Measurements from ENCODE around the gene PRODH.
"Not testable (repeated sequence)": the region's sequence is repeated elsewhere in the genome, so short reads cannot be mapped to it uniquely, and the experiment has no call there.

PRODH gene

DNA sequence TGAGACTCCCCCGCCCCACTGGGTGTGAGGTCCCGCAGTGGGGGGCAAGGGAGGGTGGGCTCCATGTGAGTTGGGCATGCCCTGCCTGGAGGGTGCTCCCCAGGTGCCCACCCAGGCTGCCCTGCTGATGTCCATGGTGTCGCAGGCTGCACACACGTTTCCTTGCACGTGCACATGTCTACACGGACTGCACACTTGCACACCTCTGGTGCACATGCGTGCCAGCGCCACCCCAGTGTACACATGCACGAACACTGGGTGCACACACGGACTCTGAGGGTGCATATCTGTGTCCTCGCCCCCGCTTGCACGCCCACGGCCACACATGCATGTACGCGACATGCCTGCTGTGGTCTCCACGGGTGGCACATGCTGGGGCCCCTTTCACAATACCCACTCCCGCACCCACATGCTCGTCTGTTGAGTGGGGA, 35.2 kb upstream of the PRODH start:
- DNase-seq (ENCODE audit: low spot score) = no peak
- TF ChIP-seq, protein P1, sequence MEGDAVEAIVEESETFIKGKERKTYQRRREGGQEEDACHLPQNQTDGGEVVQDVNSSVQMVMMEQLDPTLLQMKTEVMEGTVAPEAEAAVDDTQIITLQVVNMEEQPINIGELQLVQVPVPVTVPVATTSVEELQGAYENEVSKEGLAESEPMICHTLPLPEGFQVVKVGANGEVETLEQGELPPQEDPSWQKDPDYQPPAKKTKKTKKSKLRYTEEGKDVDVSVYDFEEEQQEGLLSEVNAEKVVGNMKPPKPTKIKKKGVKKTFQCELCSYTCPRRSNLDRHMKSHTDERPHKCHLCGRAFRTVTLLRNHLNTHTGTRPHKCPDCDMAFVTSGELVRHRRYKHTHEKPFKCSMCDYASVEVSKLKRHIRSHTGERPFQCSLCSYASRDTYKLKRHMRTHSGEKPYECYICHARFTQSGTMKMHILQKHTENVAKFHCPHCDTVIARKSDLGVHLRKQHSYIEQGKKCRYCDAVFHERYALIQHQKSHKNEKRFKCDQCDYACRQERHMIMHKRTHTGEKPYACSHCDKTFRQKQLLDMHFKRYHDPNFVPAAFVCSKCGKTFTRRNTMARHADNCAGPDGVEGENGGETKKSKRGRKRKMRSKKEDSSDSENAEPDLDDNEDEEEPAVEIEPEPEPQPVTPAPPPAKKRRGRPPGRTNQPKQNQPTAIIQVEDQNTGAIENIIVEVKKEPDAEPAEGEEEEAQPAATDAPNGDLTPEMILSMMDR (IDR thresholded peaks at IDR 0.05; ENCODE audit: extremely low read depth, insufficient read depth, missing control alignments) = no peak
- in situ Hi-C loops (cut with MboI; ENCODE audit: low pct_unique_long_range_greater_than_20kb, low sequenced_read_pairs, unreplicated experiment) = no loop called here

DNA sequence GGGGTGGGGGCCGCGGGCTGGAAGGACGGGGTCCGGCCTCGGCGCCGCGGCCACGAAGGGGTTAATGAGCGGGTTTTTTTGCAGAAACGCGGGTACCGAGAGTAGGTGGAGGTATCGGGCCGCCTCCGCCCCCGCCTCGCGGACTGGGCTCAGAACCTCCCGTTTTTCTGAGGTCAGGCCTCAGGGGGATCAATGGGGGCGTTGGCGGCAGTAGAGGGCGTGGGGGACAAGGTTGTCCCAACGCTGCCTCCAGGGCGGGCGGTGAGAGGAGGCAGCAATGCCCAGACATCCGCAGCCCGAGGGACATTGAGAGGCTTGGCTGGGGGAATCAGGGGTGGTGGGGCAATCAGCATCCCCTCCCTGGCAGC, 34.8 kb upstream of the PRODH start:
- DNase-seq (ENCODE audit: low spot score) = no peak
- in situ Hi-C loops (cut with MboI; ENCODE audit: low pct_unique_long_range_greater_than_20kb, low sequenced_read_pairs, unreplicated experiment) = no loop called here
- TF ChIP-seq, protein P1 (IDR thresholded peaks at IDR 0.05; ENCODE audit: extremely low read depth, insufficient read depth, missing control alignments) = no peak

DNA sequence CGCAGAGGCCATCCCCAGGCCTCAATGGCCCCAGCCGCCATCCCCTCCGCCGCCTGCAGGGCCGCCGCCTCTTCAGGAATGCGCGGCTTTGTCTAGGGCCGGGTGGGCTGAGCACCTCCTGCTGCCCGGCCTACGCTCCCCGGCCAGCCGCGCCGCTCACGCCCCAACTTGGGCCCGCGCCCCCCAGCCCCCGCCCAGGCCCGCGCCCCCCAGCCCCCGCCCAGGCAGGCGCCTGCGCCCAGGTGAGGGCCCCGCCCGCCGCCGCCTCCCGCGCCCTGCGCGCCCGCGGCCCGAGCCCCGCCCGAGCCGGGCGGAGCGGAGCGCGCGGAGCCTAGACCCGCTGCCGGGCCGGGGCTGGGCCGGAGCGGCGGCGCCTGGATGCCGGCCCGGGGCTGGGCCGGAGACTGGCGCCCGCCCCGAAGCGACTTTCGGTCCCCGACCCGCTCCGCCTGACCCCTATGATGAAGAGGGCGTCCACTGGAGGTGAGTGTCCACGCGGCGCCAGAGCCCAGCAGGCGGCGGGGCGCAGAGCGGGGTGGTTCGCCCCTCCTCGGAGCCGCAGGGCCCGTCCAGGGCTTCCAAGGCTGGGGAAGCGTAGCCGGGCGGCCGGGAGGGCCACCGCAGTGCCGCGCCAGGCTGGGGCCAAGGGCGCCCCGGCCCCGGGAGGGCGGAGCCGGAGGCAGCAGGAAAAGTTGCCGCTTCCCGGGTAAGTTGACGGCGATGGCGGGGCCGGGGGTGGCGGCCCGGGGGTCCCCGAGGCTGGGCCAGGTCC, 34.3 kb upstream of the PRODH start:
- TF ChIP-seq, protein P1 (IDR thresholded peaks at IDR 0.05; ENCODE audit: extremely low read depth, insufficient read depth, missing control alignments) = no peak
- no peak for DNase-seq (ENCODE audit: low spot score)
- in situ Hi-C loops (cut with MboI; ENCODE audit: low pct_unique_long_range_greater_than_20kb, low sequenced_read_pairs, unreplicated experiment) = no loop called here

DNA sequence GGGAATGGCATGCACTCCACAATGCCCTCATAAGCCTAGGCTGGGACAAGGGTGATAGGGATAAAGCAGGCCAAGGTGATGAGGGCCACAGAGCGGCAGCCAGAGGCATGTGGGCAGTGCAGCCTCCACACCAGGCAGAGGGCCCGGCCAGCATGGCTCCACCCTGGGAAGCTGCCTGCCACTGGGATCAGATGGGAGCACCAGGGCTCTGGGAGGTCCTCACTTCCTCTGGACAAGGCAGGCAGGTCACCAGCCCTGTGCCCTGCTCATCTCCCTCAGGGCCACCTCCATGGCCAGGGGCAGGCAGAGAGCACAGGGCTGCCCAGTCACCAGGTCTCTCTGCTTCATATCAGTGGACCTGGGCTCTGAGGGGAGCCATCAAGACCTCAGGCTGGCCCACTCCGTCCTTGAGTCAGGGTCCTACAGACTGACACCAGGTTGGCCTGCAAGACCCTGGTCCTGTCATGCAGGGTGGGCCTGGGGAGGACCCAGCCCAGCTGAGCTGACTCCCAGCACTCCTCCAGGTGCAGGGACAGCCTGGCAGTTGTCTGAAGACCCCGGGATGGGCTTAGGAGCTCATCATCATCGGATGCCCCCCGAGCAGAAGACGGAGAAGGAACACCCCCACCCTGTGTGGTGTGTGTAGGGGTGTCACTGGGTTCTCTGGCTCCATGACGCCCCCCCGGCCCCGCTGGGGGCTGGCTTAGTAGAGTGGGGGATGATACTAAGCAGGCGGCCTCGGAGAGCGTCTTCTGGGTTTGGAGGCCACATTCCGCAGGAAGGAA, 33.3 kb upstream of the PRODH start:
- in situ Hi-C loops (cut with MboI; ENCODE audit: low pct_unique_long_range_greater_than_20kb, low sequenced_read_pairs, unreplicated experiment); DNase-seq (ENCODE audit: low spot score): not testable (repeated sequence)

DNA sequence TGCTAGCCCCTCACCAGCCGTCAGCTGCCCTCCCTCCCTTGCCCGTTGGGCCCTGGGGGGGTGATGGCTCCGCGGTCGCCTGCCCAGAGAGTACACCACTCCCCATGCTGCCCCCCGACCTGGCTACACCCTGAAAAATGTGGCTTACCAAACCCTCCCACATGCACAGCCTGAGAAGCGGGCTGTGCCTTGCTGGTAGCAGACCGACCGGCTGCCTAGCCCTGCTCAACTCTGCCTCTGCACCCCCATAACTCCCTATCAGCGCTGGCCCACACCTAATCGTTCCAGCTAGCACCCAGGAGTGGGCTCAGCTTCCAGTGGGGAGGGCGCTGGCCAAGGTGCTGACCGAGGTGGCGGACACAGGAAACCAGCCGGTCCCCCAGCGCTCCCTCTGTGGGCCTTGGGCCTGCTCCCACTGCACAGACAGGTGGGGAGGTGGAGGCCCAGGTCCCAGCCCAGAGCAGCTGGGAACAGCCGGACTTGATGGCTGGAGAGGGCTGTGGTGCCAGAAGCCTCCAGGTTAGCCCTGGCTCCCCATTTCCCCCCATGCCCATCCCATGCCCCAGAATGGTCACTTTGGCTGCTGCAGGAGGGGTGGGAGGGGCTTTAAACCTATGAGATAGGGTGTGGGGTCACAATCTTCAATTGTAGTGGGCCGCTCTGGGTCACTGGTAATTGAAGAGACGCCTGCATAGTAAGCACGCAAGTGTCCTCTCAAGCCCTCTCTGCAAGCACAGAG, 32.1 kb upstream of the PRODH start:
- TF ChIP-seq, protein P1 (IDR thresholded peaks at IDR 0.05; ENCODE audit: extremely low read depth, insufficient read depth, missing control alignments) = no peak
- in situ Hi-C loops (cut with MboI; ENCODE audit: low pct_unique_long_range_greater_than_20kb, low sequenced_read_pairs, unreplicated experiment) = no loop called here
- DNase-seq (ENCODE audit: low spot score) = no peak

DNA sequence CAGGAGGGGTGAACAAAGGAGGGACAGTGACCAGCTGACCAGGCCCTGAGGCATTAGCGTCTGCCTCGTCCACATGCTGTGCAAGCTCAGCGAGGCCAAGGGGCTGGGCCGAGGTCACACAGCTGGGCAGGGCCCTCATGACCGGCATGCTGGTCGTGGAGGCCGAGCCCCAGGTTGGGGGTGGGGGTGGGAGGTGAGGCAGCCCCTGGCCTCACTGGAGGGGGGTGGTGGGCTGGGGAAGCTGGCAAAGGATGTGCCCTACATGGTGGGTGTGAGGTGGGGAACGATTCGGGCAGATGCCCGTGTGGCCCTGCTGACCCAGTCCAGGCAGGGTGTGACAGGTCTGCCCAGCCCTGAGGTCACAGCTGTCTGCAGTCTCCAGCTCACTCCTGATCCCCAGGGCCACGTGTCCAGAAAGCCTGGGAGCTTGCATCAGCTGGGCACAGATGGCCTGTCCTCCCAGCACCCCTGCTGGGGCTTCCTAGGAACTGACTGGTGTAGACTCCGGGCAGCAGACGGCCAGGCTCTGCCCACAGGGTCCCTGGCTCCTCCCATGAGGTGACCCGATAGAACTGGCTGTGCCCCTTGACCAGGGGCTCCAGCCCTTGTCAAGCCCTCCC, 31.4 kb upstream of the PRODH start:
- DNase-seq (ENCODE audit: low spot score); in situ Hi-C loops (cut with MboI; ENCODE audit: low pct_unique_long_range_greater_than_20kb, low sequenced_read_pairs, unreplicated experiment): not testable (repeated sequence)

DNA sequence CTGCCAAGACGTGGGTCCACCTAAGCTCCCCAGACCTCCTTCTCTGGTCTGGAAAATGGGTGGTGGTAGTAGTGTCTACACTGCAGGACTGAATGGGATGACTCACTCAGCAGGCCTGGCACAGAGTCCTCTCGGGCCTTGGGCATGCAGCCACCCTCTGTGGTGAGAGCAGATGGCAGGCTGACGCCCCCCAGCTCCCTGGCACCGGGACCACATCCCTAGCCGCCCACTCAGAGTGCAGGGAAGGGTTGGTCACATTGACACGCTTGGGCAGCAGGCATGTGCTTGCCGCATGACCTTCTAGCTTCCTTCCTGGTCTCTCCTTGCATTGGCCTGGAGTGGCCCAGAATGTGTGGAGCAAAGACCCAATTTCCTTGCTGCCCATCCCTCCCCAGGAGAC, 30.7 kb upstream of the PRODH start:
- in situ Hi-C loops (cut with MboI; ENCODE audit: low pct_unique_long_range_greater_than_20kb, low sequenced_read_pairs, unreplicated experiment) = no loop called here
- no peak for DNase-seq (ENCODE audit: low spot score)
- TF ChIP-seq, protein P1 (IDR thresholded peaks at IDR 0.05; ENCODE audit: extremely low read depth, insufficient read depth, missing control alignments) = no peak
